ENCODE measurements around the gene PKNOX1.
"Not testable (repeated sequence)": the region's sequence is repeated elsewhere in the genome, so short reads cannot be mapped to it uniquely, and the experiment has no call there.

Gene PKNOX1

GRCh38 chr21:42956824-42957630 is 17.3 kb upstream of the PKNOX1 start:
- H3K4me3 ChIP-seq (ENCODE audit: control insufficient read depth, low read depth, low read length) = no peak overlapping the region
- no peak for TF ChIP-seq CTCF (IDR thresholded peaks at IDR 0.05; ENCODE audit: control insufficient read depth, insufficient read depth, low read depth, low read length, missing control alignments)
- DNase-seq (ENCODE audit: low read depth) = no peak

GRCh38 chr21:42958122-42958521 is 16.2 kb upstream of the PKNOX1 start:
- not testable (repeated sequence) for DNase-seq (ENCODE audit: low read depth); H3K4me3 ChIP-seq (ENCODE audit: control insufficient read depth, low read depth, low read length)

- no peak overlapping the region for H3K4me3 ChIP-seq (ENCODE audit: control insufficient read depth, low read depth, low read length)
- DNase-seq (ENCODE audit: low read depth) = no peak
- TF ChIP-seq CTCF (IDR thresholded peaks at IDR 0.05; ENCODE audit: control insufficient read depth, insufficient read depth, low read depth, low read length, missing control alignments) = no peak
Measured at GRCh38 chr21:42959728-42960127, 14.6 kb upstream of the PKNOX1 start.

- no peak for DNase-seq (ENCODE audit: low read depth)
- no peak overlapping the region for H3K4me3 ChIP-seq (ENCODE audit: control insufficient read depth, low read depth, low read length)
- no peak for TF ChIP-seq CTCF (IDR thresholded peaks at IDR 0.05; ENCODE audit: control insufficient read depth, insufficient read depth, low read depth, low read length, missing control alignments)
Measured at GRCh38 chr21:42962380-42963007, 11.9 kb upstream of the PKNOX1 start.

GRCh38 chr21:42964086-42964485 is 10.3 kb upstream of the PKNOX1 start:
- H3K4me3 ChIP-seq (ENCODE audit: control insufficient read depth, low read depth, low read length) = no peak overlapping the region
- no peak for DNase-seq (ENCODE audit: low read depth)
- TF ChIP-seq CTCF (IDR thresholded peaks at IDR 0.05; ENCODE audit: control insufficient read depth, insufficient read depth, low read depth, low read length, missing control alignments) = no peak

GRCh38 chr21:42964546-42965210 is 9.7 kb upstream of the PKNOX1 start:
- no peak for DNase-seq (ENCODE audit: low read depth)
- no peak overlapping the region for H3K4me3 ChIP-seq (ENCODE audit: control insufficient read depth, low read depth, low read length)
- TF ChIP-seq CTCF (IDR thresholded peaks at IDR 0.05; ENCODE audit: control insufficient read depth, insufficient read depth, low read depth, low read length, missing control alignments) = no peak

GRCh38 chr21:42965211-42965560 is 9.2 kb upstream of the PKNOX1 start:
- H3K4me3 ChIP-seq (ENCODE audit: control insufficient read depth, low read depth, low read length) = no peak overlapping the region

GRCh38 chr21:42967616-42968015 is 6.7 kb upstream of the PKNOX1 start:
- not testable (repeated sequence) for H3K4me3 ChIP-seq (ENCODE audit: control insufficient read depth, low read depth, low read length); DNase-seq (ENCODE audit: low read depth)

More at GRCh38 chr21:42965211-42965560, 9.2 kb upstream of the PKNOX1 start:
- DNase-seq (ENCODE audit: low read depth) = no peak
- TF ChIP-seq CTCF (IDR thresholded peaks at IDR 0.05; ENCODE audit: control insufficient read depth, insufficient read depth, low read depth, low read length, missing control alignments) = no peak
